Spinal cord (tissue), 10 donors: Measurements from ENCODE around the gene ARHGAP10. TPM values are rescaled to one million over a fixed set of nuclear protein-coding genes. Genes with fewer than 3 reads are reported as not detected.
A peak's percentile ranks its signal among the peaks of the same experiment; 100 is the strongest.

Experiments used
- DNase-seq, 6 donors: peaks; one replicate each; pipeline versions ENCODE4 v3.0.0 to v3.0.0-alpha.2; 2013 to 2015; ENCODE audit warnings: low spot score in 6 of 6, low read depth in 4 of 6
- H3K27ac ChIP-seq: one replicate; pipeline ENCODE4 v1.5.1; 2013; ENCODE audit warnings: low read depth, low read length, control low read depth
- H3K27me3 ChIP-seq: one replicate; pipeline ENCODE4 v1.6.1; 2013; ENCODE audit warnings: low read length; ENCODE audit not compliant: control insufficient read depth, insufficient read depth
- H3K36me3 ChIP-seq: one replicate; pipeline ENCODE4 v1.6.1; 2013; ENCODE audit warnings: low read length; ENCODE audit not compliant: control insufficient read depth, insufficient read depth
- H3K4me1 ChIP-seq: one replicate; pipeline ENCODE4 v1.6.1; 2013; ENCODE audit warnings: low read length; ENCODE audit not compliant: control insufficient read depth, insufficient read depth
- H3K4me3 ChIP-seq: one replicate; pipeline ENCODE4 v1.5.1; 2013; ENCODE audit warnings: low read depth, low read length, control low read depth
- H3K9me3 ChIP-seq: one replicate; pipeline ENCODE4 v1.6.1; 2013; ENCODE audit warnings: low read length; ENCODE audit not compliant: control insufficient read depth, insufficient read depth
- WGBS: methylation state at CpG from one replicate; pipeline ENCODE4 v1.1.5; 2013; ENCODE audit warnings: missing lambda C conversion rate; ENCODE audit not compliant: insufficient coverage; 5-methylcytosine and 5-hydroxymethylcytosine counted together
- long read RNA-seq, 4 donors: transcript quantifications; one replicate each; lab custom pipeline, GENCODE V29; 2026
- polyA plus RNA-seq, 2 donors: library from polyadenylated mRNA; unstranded; fragments of 120-200 nt; gene quantifications; one replicate each; pipeline ENCODE4 v1.2.1, GENCODE V29; 2013; ENCODE audit not compliant: insufficient read length in 2 of 2
- total RNA-seq, 2 donors: library from RNA; depleted of rRNA in 1 of 2; stranded (reverse); fragments of 120-200 nt in 1 of 2; fragments of >200 nt in 1 of 2; gene quantifications; one replicate each; pipeline versions ENCODE4 v1.2.3 to v1.2.4, GENCODE V29; 2013 to 2014
- donor health status: healthy.

ARHGAP10 gene
- total RNA-seq (10 to 100 TPM; 26.0 to 27.8 TPM), polyA plus RNA-seq (1 to 10 TPM; 6.4 to 8.8 TPM)
- long read RNA-seq, donor 1, partial matches to known transcripts: 9 of 11 reads
- long read RNA-seq, donor 1, other reads (novel, unspliced or antisense): 0 of 11 reads
- long read RNA-seq, donor 2: 0 reads
- long read RNA-seq, donor 3, partial matches to known transcripts: 0 of 1 reads
- long read RNA-seq, donor 3, other reads (novel, unspliced or antisense): 0 of 1 reads
- long read RNA-seq, donor 4, partial matches to known transcripts: 5 of 8 reads
- long read RNA-seq, donor 4, other reads (novel, unspliced or antisense): 0 of 8 reads

GRCh38 chr4:147731580-147732517 is at the start of gene ARHGAP10:
ARHGAP10 (plus strand) TSS chr4:147732088; CDS start chr4:147732302, 214 bp downstream.
- no peaks in the 10 kb centered on the region for H3K36me3 ChIP-seq
- no peaks in the 10 kb centered on the region for H3K9me3 ChIP-seq
- peak in 4 of 6 donors; percentile 12 to 83 (median 68) for DNase-seq
- WGBS: under 1% methylated on average over 104 of the region's 106 CpGs
- peak within 1 kb of the TSS; percentile 86 for H3K27ac ChIP-seq
- H3K27me3 ChIP-seq: peaks cover 30% of the 10 kb centered on the region
- H3K4me1 ChIP-seq: peaks cover 22% of the 10 kb centered on the region
- H3K4me3 ChIP-seq: peak within 1 kb of the TSS; percentile 84

- Histone ChIP-seq H3K9me3 (no peaks in the 10 kb centered on the region), H3K36me3 (peaks cover 8% of the 10 kb centered on the region), H3K4me1 (peaks cover 3% of the 10 kb centered on the region), H3K27me3 (no peaks in the 10 kb centered on the region), H3K27ac (peak overlapping the region; percentile 88), H3K4me3 (peak overlapping the region; percentile 88)
- WGBS: no CpG with 5 or more reads among the region's 3 CpGs
- DNase-seq: peak in 1 of 6 donors; percentile 1
Observed at GRCh38 chr4:147682755-147683154, 49.1 kb upstream of the ARHGAP10 start.

DNA sequence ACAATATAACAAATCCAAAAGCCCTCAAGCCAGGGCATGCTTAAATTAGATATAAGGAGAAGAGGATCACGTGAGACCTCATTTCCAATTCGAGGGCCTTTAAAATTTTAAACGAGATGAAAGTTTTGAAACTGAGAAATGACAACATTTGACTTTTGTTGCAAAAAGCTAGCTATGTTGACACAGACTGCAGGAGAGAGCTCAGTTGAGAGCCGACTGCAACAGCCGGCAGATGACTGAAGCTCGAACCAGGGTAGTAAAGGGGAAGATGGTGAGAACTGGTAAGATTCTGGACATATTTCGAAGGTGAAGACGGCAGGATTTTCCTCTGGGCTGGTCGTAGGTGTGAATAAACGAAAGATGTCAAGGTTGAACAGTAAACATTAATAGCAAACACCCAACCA is 48.7 kb upstream of the ARHGAP10 start:
- Histone ChIP-seq H3K27me3 (no peaks in the 10 kb centered on the region), H3K4me3 (peak overlapping the region; percentile 88), H3K4me1 (peaks cover 3% of the 10 kb centered on the region), H3K27ac (peak overlapping the region; percentile 88), H3K36me3 (peaks cover 8% of the 10 kb centered on the region), H3K9me3 (no peaks in the 10 kb centered on the region)
- 16% methylated on average over 5 of the region's 10 CpGs for WGBS
- DNase-seq: peak in 3 of 6 donors; percentile 24 to 57 (median 46)

GRCh38 chr4:147683717-147684700 is 47.9 kb upstream of the ARHGAP10 start, which contains the start of gene PRMT9:
PRMT9 (minus strand) TSS chr4:147684163; CDS start chr4:147683987, 176 bp downstream.
- Histone ChIP-seq H3K27me3 (no peaks in the 10 kb centered on the region), H3K4me3 (peak within 1 kb of the TSS; percentile 88), H3K27ac (peak within 1 kb of the TSS; percentile 88), H3K4me1 (peaks cover 3% of the 10 kb centered on the region), H3K36me3 (peaks cover 6% of the 10 kb centered on the region), H3K9me3 (no peaks in the 10 kb centered on the region)
- DNase-seq: peak; percentile 74 to 96 (median 82)
- under 1% methylated on average over 65 of the region's 69 CpGs for WGBS

- no peak overlapping the region for H3K4me3 ChIP-seq
- no peaks in the 10 kb centered on the region for H3K4me1 ChIP-seq
- 93% methylated on average over 2 of the region's 4 CpGs for WGBS
- no peak overlapping the region for H3K27ac ChIP-seq
- H3K9me3 ChIP-seq: no peaks in the 10 kb centered on the region
- no peaks in the 10 kb centered on the region for H3K36me3 ChIP-seq
- no peaks in the 10 kb centered on the region for H3K27me3 ChIP-seq
- DNase-seq: no peak
Observed at GRCh38 chr4:147689067-147689466, 42.8 kb upstream of the ARHGAP10 start.

DNA sequence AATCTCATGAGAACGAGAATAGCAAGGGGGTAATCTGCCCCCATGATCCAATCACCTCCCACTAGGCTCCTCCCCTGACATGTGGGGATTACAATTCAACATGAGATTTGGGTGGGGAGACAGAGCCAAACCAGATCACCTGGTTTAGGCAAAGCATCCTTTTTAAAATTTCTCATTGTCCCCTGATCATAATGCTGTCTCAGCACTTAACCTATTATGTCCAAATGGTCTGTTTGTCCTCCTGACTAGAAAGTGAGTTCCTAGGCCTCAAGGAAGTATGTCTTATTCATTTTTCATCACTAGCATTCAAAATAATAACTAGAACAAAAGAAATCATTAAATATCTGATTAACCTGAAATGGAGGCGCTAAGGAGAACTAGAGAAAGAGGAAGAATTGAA is 40.1 kb upstream of the ARHGAP10 start:
- H3K4me3 ChIP-seq: no peak overlapping the region
- no peaks in the 10 kb centered on the region for H3K4me1 ChIP-seq
- WGBS: no CpG with 5 or more reads among the region's 2 CpGs
- DNase-seq: no peak
- no peaks in the 10 kb centered on the region for H3K27me3 ChIP-seq
- no peaks in the 10 kb centered on the region for H3K36me3 ChIP-seq
- no peak overlapping the region for H3K27ac ChIP-seq
- no peaks in the 10 kb centered on the region for H3K9me3 ChIP-seq

GRCh38 chr4:147693218-147693617 is 38.7 kb upstream of the ARHGAP10 start:
- no peak overlapping the region for H3K4me3 ChIP-seq
- H3K9me3 ChIP-seq: no peaks in the 10 kb centered on the region
- H3K36me3 ChIP-seq: no peaks in the 10 kb centered on the region
- no peak for DNase-seq
- H3K27me3 ChIP-seq: no peaks in the 10 kb centered on the region
- no peak overlapping the region for H3K27ac ChIP-seq
- H3K4me1 ChIP-seq: no peaks in the 10 kb centered on the region
- WGBS: no CpG with 5 or more reads among the region's 3 CpGs

- H3K4me3 ChIP-seq: no peak overlapping the region
- H3K27me3 ChIP-seq: no peaks in the 10 kb centered on the region
- no CpG with 5 or more reads among the region's 1 CpG for WGBS
- H3K36me3 ChIP-seq: no peaks in the 10 kb centered on the region
- H3K9me3 ChIP-seq: peaks cover 2% of the 10 kb centered on the region
- H3K27ac ChIP-seq: no peak overlapping the region
- no peak for DNase-seq
- H3K4me1 ChIP-seq: no peaks in the 10 kb centered on the region
Observed at GRCh38 chr4:147696866-147697265, 35.0 kb upstream of the ARHGAP10 start.

- Histone ChIP-seq H3K4me1 (no peaks in the 10 kb centered on the region), H3K4me3 (no peak overlapping the region), H3K9me3 (peaks cover 2% of the 10 kb centered on the region), H3K36me3 (no peaks in the 10 kb centered on the region), H3K27me3 (no peaks in the 10 kb centered on the region), H3K27ac (no peak overlapping the region)
- WGBS: no CpG with 5 or more reads among the region's 1 CpG
- DNase-seq: no peak
Observed at GRCh38 chr4:147704846-147705245, 27.0 kb upstream of the ARHGAP10 start.
